Kidney (tissue), 14 donors: ENCODE data around the gene CNIH4. TPM values are rescaled to one million over a fixed set of nuclear protein-coding genes. Genes with fewer than 3 reads are reported as not detected.

Experiments
- DNase-seq, 5 donors: peaks; one replicate each; pipeline ENCODE4 v3.0.0-alpha.2; 2013 to 2020
- FAIRE-seq: peaks from 2 replicates; lab custom pipeline; 2012; peaks lifted over from hg19 to GRCh38; lab: Jason Lieb, UNC
- H3K27ac ChIP-seq, 2 donors: one replicate each; pipeline ENCODE4 v1.7.0; 2013; ENCODE audit warnings: low read depth in 2 of 2, low read length in 2 of 2, inconsistent platforms in 1 of 2
- H3K27me3 ChIP-seq: one replicate; pipeline ENCODE4 v1.7.1; 2013; ENCODE audit warnings: low read length, inconsistent platforms; ENCODE audit not compliant: control insufficient read depth, insufficient read depth
- H3K36me3 ChIP-seq, 3 donors: one replicate each; pipeline versions ENCODE4 v1.7.0 to v1.7.1; 2013; ENCODE audit warnings: low read length in 3 of 3, control low read depth in 1 of 3, inconsistent platforms in 1 of 3; ENCODE audit not compliant: insufficient read depth in 3 of 3, control insufficient read depth in 2 of 3
- H3K4me1 ChIP-seq, 3 donors: one replicate each; pipeline versions ENCODE4 v1.7.0 to v1.7.1; 2013; ENCODE audit warnings: low read length in 3 of 3, inconsistent platforms in 1 of 3, low read depth in 1 of 3; ENCODE audit not compliant: control insufficient read depth in 2 of 3, insufficient read depth in 2 of 3
- H3K4me3 ChIP-seq, 3 donors: one replicate each; pipeline versions ENCODE4 v1.7.0 to v1.8.1; 2013; ENCODE audit warnings: low read length in 3 of 3, control low read depth in 1 of 3, inconsistent platforms in 1 of 3
- H3K9ac ChIP-seq, 3 donors: one replicate each; pipeline versions ENCODE4 v1.7.0 to v1.7.1; 2013; ENCODE audit warnings: low read length in 3 of 3, control low read depth in 1 of 3, inconsistent platforms in 1 of 3
- H3K9me3 ChIP-seq, 3 donors: one replicate each; pipeline versions ENCODE4 v1.7.0 to v1.7.1; 2013; ENCODE audit warnings: low read length in 3 of 3, control low read depth in 1 of 3, inconsistent platforms in 1 of 3; ENCODE audit not compliant: control insufficient read depth in 2 of 3, insufficient read depth in 1 of 3
- intact Hi-C: fragments of 100-400 bp; cut with DNase I; formaldehyde crosslinking; loops from one replicate; pipeline ENCODE4 v1.11.1; 2022
- polyA plus RNA-seq: library from polyadenylated mRNA; stranded (reverse); fragments of 350-450 nt; fragmentation: Illumina TruSeq; extraction: RNeasy Lipid Tissue Mini Kit (QIAGEN cat#74804); gene quantifications from one replicate; pipeline ENCODE4 v1.2.3, GENCODE V29; 2014; ENCODE audit warnings: low read depth, low replicate concordance; ENCODE audit not compliant: insufficient read depth
- total RNA-seq: library from RNA; stranded (reverse); fragmentation: NEBNext Ultra II Directional; extraction: Animal tissue kit (Norgen Biotek cat#: 25700); gene quantifications from one replicate; pipeline ENCODE4 v1.2.1, GENCODE V29; 2021
- TF ChIP-seq, protein P1 (sequence below): IDR thresholded peaks from 3 replicates; pipeline ENCODE4 v1.5.1; 2012; ENCODE audit warnings: mild to moderate bottlenecking, moderate library complexity, borderline replicate concordance; ENCODE audit not compliant: insufficient read depth; ENCODE audit errors: extremely low read depth
- donor health status: control.
- donor health status: control.
- donor health status: control.
- donor health status: control.
- donor health status: control.
- donor health status: DM: yes; HTN: yes; CAD: no.
- donor health status: Normal renal cell carcinoma (clear cell type).

CNIH4 gene
- total and polyA plus RNA-seq, 2 donors from 2014 or later: 51.0 to 77.9 TPM

DNA sequence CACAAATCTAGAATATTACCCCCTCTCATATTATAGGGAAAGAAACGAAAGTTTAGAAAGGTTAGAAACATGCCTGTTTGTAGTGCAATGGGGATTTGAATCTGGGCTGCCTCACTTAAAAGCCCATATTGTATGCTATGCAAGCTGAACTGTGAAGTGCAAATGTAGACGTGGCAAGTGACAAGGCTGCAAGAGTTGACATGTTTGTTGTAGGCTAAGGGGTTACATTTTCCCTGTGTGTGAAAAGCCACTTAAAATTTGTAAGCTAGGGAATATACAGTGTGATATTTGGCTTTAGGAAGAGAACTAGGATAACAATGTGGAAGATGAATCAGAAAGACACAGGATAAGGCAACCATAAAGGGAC is 48.9 kb downstream of the CNIH4 start:
- Histone ChIP-seq H3K27ac (no peak overlapping the region), H3K36me3 (peaks cover 15 to 48% (median 21%) of the 10 kb centered on the region in 3 donors), H3K4me3 (no peak overlapping the region), H3K9ac (no peak overlapping the region), H3K4me1 (no peaks in the 10 kb centered on the region), H3K9me3 (no peaks in the 10 kb centered on the region), H3K27me3 (no peaks in the 10 kb centered on the region)
- intact Hi-C loops: no loop called here
- TF ChIP-seq, protein P1, sequence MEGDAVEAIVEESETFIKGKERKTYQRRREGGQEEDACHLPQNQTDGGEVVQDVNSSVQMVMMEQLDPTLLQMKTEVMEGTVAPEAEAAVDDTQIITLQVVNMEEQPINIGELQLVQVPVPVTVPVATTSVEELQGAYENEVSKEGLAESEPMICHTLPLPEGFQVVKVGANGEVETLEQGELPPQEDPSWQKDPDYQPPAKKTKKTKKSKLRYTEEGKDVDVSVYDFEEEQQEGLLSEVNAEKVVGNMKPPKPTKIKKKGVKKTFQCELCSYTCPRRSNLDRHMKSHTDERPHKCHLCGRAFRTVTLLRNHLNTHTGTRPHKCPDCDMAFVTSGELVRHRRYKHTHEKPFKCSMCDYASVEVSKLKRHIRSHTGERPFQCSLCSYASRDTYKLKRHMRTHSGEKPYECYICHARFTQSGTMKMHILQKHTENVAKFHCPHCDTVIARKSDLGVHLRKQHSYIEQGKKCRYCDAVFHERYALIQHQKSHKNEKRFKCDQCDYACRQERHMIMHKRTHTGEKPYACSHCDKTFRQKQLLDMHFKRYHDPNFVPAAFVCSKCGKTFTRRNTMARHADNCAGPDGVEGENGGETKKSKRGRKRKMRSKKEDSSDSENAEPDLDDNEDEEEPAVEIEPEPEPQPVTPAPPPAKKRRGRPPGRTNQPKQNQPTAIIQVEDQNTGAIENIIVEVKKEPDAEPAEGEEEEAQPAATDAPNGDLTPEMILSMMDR: no peak
- no peak for FAIRE-seq
- no peak for DNase-seq

GRCh38 chr1:224406216-224406615 is 49.5 kb downstream of the CNIH4 start:
- no peaks in the 10 kb centered on the region for H3K9me3 ChIP-seq
- no peak overlapping the region for H3K9ac ChIP-seq
- no peaks in the 10 kb centered on the region for H3K27me3 ChIP-seq
- DNase-seq (no peak), FAIRE-seq (no peak)
- no peaks in the 10 kb centered on the region for H3K4me1 ChIP-seq
- intact Hi-C loops: no loop called here
- H3K27ac ChIP-seq: no peak overlapping the region
- no peak overlapping the region for H3K4me3 ChIP-seq
- H3K36me3 ChIP-seq: peaks cover 14 to 47% (median 21%) of the 10 kb centered on the region in 3 donors
- TF ChIP-seq, protein P1: no peak

GRCh38 chr1:224407571-224408293 is 51.1 kb downstream of the CNIH4 start:
- intact Hi-C loops: no loop called here
- Histone ChIP-seq H3K4me3 (no peak overlapping the region), H3K4me1 (no peaks in the 10 kb centered on the region), H3K27me3 (no peaks in the 10 kb centered on the region), H3K9me3 (no peaks in the 10 kb centered on the region), H3K9ac (no peak overlapping the region), H3K27ac (no peak overlapping the region), H3K36me3 (peaks cover 14 to 42% (median 19%) of the 10 kb centered on the region in 3 donors)
- FAIRE-seq (no peak), DNase-seq (no peak)
- TF ChIP-seq, protein P1: no peak

DNA sequence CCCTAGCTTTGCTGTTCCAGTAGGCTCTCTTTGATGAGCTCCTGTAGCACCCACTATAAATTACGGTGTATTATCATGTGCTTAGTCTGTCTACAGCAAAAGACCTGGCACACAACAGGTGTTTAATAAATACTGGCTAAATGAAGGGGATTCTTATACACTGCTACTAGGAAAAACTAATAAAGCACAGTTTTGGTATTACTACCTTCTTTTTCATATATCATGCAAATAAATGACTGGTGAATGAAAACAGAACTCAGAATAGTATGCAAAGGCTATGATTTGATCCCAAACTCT is 51.6 kb downstream of the CNIH4 start:
- Histone ChIP-seq H3K9ac (no peak overlapping the region), H3K9me3 (no peaks in the 10 kb centered on the region), H3K27ac (no peak overlapping the region), H3K36me3 (peaks cover 14 to 41% (median 19%) of the 10 kb centered on the region in 3 donors), H3K27me3 (no peaks in the 10 kb centered on the region), H3K4me1 (no peaks in the 10 kb centered on the region), H3K4me3 (no peak overlapping the region)
- intact Hi-C loops: no loop called here
- TF ChIP-seq, protein P1: no peak
- DNase-seq (no peak), FAIRE-seq (no peak)
